Measurements from ENCODE around the gene NHLH1. TPM values are rescaled to one million over a fixed set of nuclear protein-coding genes. Genes with fewer than 3 reads are reported as not detected.

Gene NHLH1
- total RNA-seq, 6 experiments from 2014 or later: 0.11 to 0.17 (median 0.11) TPM; not detected in 3

DNA sequence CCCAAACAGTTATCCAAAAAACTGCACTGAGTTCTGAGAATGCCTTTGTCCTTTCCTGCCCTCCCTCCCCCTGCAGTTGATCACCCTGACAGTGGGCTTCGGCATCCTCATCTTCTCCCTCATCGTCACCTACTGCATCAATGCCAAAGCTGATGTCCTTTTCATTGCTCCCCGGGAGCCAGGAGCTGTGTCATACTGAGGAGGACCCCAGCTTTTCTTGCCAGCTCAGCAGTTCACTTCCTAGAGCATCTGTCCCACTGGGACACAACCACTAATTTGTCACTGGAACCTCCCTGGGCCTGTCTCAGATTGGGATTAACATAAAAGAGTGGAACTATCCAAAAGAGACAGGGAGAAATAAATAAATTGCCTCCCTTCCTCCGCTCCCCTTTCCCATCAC, 8.8 kb upstream of the NHLH1 start:
- H3K4me1 Mint-ChIP-seq (ENCODE audit: low read depth): peaks cover 7% of the 10 kb centered on the region; the same call in 1 of the 2 replicates
- no peak for DNase-seq
- H3K4me3 Mint-ChIP-seq: no peak overlapping the region
- no peaks in the 10 kb centered on the region for H3K27me3 Mint-ChIP-seq (ENCODE audit: insufficient read depth)
- TF ChIP-seq, protein P1, sequence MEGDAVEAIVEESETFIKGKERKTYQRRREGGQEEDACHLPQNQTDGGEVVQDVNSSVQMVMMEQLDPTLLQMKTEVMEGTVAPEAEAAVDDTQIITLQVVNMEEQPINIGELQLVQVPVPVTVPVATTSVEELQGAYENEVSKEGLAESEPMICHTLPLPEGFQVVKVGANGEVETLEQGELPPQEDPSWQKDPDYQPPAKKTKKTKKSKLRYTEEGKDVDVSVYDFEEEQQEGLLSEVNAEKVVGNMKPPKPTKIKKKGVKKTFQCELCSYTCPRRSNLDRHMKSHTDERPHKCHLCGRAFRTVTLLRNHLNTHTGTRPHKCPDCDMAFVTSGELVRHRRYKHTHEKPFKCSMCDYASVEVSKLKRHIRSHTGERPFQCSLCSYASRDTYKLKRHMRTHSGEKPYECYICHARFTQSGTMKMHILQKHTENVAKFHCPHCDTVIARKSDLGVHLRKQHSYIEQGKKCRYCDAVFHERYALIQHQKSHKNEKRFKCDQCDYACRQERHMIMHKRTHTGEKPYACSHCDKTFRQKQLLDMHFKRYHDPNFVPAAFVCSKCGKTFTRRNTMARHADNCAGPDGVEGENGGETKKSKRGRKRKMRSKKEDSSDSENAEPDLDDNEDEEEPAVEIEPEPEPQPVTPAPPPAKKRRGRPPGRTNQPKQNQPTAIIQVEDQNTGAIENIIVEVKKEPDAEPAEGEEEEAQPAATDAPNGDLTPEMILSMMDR (IDR thresholded peaks at IDR 0.05): no peak
- H3K9me3 Mint-ChIP-seq: no peaks in the 10 kb centered on the region
- H3K27ac Mint-ChIP-seq: peak overlapping the region; percentile 2; the same call in 1 of the 2 replicates
- peaks cover 46% of the 10 kb centered on the region for H3K36me3 Mint-ChIP-seq (ENCODE audit: low read depth)

DNA sequence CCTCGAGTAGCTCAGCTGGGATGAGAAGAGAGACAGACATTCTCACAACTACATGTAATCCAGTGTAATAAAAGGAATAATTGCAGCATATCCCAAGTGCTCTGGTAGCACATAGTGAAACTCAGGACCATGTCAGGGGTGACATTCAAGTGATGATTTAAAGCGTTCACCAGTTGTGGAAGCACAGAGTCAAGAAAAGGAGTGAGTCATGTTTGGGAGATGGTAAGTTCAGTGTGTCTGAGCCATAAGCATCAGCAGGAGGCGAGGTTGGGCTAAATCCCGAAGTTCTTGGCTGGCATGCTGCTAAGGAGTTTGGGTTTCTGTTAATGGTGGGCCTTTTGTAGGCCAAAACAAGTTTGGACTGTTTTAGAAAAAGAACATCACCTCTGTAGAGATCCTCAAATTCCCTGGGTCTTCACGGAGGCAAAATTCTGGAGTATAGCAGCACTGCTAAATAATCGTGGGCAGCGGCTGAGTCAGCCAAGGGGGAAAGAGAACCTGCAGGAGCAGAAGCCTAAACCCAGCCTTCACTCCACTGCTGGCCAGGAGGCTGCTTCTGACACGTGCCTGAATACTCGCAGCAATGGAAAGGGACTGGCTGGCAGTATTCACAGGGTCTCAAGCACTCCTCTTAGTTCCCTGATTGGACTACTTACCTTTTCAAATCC, 7.2 kb upstream of the NHLH1 start:
- Mint-ChIP-seq H3K9me3 (no peaks in the 10 kb centered on the region), H3K4me1 (ENCODE audit: low read depth) (peaks cover 7% of the 10 kb centered on the region; the same call in 1 of the 2 replicates), H3K36me3 (ENCODE audit: low read depth) (peaks cover 32% of the 10 kb centered on the region), H3K27ac (no peak overlapping the region), H3K27me3 (ENCODE audit: insufficient read depth) (no peaks in the 10 kb centered on the region), H3K4me3 (no peak overlapping the region)
- TF ChIP-seq, protein P1 (IDR thresholded peaks at IDR 0.05): 0 out of 2 replicates have a peak, but pooled peaks have one; percentile 7
- DNase-seq: no peak

DNA sequence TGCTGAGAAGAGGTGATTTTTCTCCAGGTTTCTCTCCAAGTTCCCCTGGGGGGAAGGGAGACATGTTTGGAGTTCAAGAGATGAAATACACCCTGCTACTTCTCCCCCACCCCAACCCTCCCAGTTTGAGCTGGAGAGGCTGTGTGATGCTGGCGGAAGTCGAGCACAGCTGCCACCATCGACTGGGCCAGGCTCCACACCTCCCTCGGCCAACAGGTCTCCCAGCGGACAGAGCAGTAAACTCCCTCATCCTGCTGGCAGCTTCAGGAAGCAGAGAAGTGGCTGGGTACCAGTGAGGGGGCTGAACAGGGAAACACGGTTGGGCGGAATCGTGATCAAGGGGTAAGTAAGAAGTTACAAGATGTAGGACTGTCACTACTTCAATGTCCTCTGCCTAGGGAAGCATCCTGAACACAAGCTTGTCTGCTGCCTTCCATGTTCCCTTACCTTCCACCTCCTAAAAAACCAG, 6.6 kb upstream of the NHLH1 start:
- Mint-ChIP-seq H3K4me3 (no peak overlapping the region), H3K36me3 (ENCODE audit: low read depth) (peaks cover 29% of the 10 kb centered on the region), H3K27ac (no peak overlapping the region), H3K27me3 (ENCODE audit: insufficient read depth) (no peaks in the 10 kb centered on the region), H3K9me3 (no peaks in the 10 kb centered on the region), H3K4me1 (ENCODE audit: low read depth) (peaks cover 7% of the 10 kb centered on the region; the same call in 1 of the 2 replicates)
- TF ChIP-seq, protein P1 (IDR thresholded peaks at IDR 0.05): no peak
- no peak for DNase-seq

DNA sequence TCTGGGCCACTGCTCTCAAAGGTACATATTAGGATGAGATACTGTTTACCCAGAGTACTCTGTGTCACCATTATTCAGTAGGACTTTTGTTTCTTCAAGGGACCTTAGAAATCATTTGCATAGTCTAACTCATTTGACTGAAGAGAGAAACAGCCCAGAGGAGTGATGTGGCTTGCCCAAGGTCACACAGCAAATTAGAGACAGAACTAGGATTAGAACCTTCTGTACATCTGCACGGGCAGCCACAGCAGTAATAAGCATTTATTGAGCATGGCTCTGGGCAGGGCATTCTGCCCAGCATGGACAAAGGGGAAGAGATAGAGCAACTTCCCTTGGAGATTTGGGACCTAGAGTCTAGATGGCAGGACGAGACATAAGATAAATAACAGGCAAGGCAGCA, 5.7 kb upstream of the NHLH1 start:
- TF ChIP-seq, protein P1 (IDR thresholded peaks at IDR 0.05): no peak
- peaks cover 26% of the 10 kb centered on the region for H3K36me3 Mint-ChIP-seq (ENCODE audit: low read depth)
- no peak overlapping the region for H3K27ac Mint-ChIP-seq
- H3K9me3 Mint-ChIP-seq: no peaks in the 10 kb centered on the region
- no peak for DNase-seq
- H3K27me3 Mint-ChIP-seq (ENCODE audit: insufficient read depth): peaks cover 2% of the 10 kb centered on the region; the same call in 1 of the 2 replicates
- H3K4me1 Mint-ChIP-seq (ENCODE audit: low read depth): peaks cover 7% of the 10 kb centered on the region; the same call in 1 of the 2 replicates
- H3K4me3 Mint-ChIP-seq: no peak overlapping the region

DNA sequence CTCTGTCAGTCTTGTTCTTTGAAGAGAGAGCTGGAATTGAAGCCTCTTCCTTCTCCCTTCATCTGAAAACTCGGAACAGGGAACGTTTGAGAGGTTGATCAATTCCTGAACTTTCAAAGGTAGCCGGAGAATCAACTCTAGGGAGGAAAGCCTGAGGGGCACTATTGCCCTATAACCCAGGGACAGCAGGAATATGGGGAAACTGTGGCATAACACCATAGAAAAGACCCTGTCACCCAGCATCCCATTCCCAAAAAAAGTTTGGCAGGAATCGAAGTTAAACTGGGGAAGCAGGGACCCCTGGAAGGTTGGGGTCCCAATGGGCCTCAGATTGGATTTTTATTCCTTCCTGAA, 5.1 kb upstream of the NHLH1 start:
- peaks cover 20% of the 10 kb centered on the region for H3K36me3 Mint-ChIP-seq (ENCODE audit: low read depth)
- no peaks in the 10 kb centered on the region for H3K9me3 Mint-ChIP-seq
- no peak overlapping the region for H3K4me3 Mint-ChIP-seq
- no peak for DNase-seq
- peaks cover 2% of the 10 kb centered on the region; the same call in 1 of the 2 replicates for H3K27me3 Mint-ChIP-seq (ENCODE audit: insufficient read depth)
- TF ChIP-seq, protein P1 (IDR thresholded peaks at IDR 0.05): no peak
- peaks cover 7% of the 10 kb centered on the region; the same call in 1 of the 2 replicates for H3K4me1 Mint-ChIP-seq (ENCODE audit: low read depth)
- H3K27ac Mint-ChIP-seq: no peak overlapping the region

Measured in HFFc6 (cell line).